Neural progenitor cell (in vitro differentiated cells): Measurements from ENCODE around the gene MYO9B. TPM values are rescaled to one million over a fixed set of nuclear protein-coding genes. Genes with fewer than 3 reads are reported as not detected.

Experiments used
- DNase-seq: peaks from one replicate; pipeline ENCODE4 v3.0.0-alpha.2; 2016; ENCODE audit warnings: low spot score
- H2AFZ ChIP-seq: fragments of 200-600 bp; sonication (generic); replicated peaks from 2 replicates; pipeline ENCODE4 v1.6.1; 2016; ENCODE audit warnings: antibody characterized with exemption
- H3F3A ChIP-seq: fragments of 200-600 bp; sonication (generic); 2 replicates; pipeline ENCODE4 v1.6.1; 2016; ENCODE audit warnings: antibody characterized with exemption, low read depth
- H3K27ac ChIP-seq: fragments of 200-600 bp; sonication (generic); 2 replicates; pipeline ENCODE4 v1.5.1; 2016; ENCODE audit warnings: mild to moderate bottlenecking
- H3K27me3 ChIP-seq: fragments of 200-600 bp; sonication (generic); 2 replicates; pipeline ENCODE4 v1.6.1; 2016; ENCODE audit warnings: mild to moderate bottlenecking, moderate library complexity
- H3K36me3 ChIP-seq: fragments of 200-600 bp; sonication (generic); 2 replicates; pipeline ENCODE4 v1.5.1; 2016
- H3K4me1 ChIP-seq: fragments of 200-600 bp; sonication (generic); 2 replicates; pipeline ENCODE4 v1.6.1; 2016; ENCODE audit warnings: mixed run types
- H3K4me2 ChIP-seq: fragments of 200-600 bp; sonication (generic); 2 replicates; pipeline ENCODE4 v1.6.1; 2016
- H3K4me3 ChIP-seq: fragments of 200-600 bp; sonication (generic); 2 replicates; pipeline ENCODE4 v1.5.1; 2016
- H3K79me2 ChIP-seq: fragments of 200-600 bp; sonication (generic); 2 replicates; pipeline ENCODE4 v1.6.1; 2016; ENCODE audit warnings: low read depth
- H3K9ac ChIP-seq: fragments of 200-600 bp; sonication (generic); 2 replicates; pipeline ENCODE4 v1.6.1; 2016
- H3K9me3 ChIP-seq: fragments of 200-600 bp; sonication (generic); 2 replicates; pipeline ENCODE4 v1.5.1; 2016; ENCODE audit warnings: low read depth
- H4K20me1 ChIP-seq: fragments of 200-600 bp; sonication (generic); 2 replicates; pipeline ENCODE4 v1.6.1; 2016; ENCODE audit warnings: low read depth
- H3K27ac Mint-ChIP-seq: 3 replicates; pipeline ENCODE4 v1.8.0; 2021; ENCODE audit warnings: mixed read lengths
- H3K27me3 Mint-ChIP-seq: 2 replicates; pipeline ENCODE4 v1.8.0; 2022; ENCODE audit warnings: low read depth, mild to moderate bottlenecking, inconsistent platforms, moderate library complexity, mixed read lengths; ENCODE audit not compliant: insufficient read depth
- H3K36me3 Mint-ChIP-seq: 3 replicates; pipeline ENCODE4 v1.8.0; 2021; ENCODE audit warnings: mixed read lengths
- H3K4me1 Mint-ChIP-seq: 3 replicates; pipeline ENCODE4 v1.8.0; 2021; ENCODE audit warnings: mixed read lengths
- H3K4me3 Mint-ChIP-seq: 3 replicates; pipeline ENCODE4 v1.8.0; 2021; ENCODE audit warnings: mild to moderate bottlenecking, moderate library complexity, mixed read lengths
- H3K9me3 Mint-ChIP-seq: 3 replicates; pipeline ENCODE4 v1.8.0; 2020; ENCODE audit warnings: mixed read lengths
- EZH2 ChIP-seq: fragments of 200-600 bp; sonication (generic); IDR thresholded peaks from 2 replicates; pipeline ENCODE4 v1.6.1; 2017; ENCODE audit warnings: antibody characterized with exemption, mild to moderate bottlenecking, moderate library complexity
- EZH2phosphoT487 ChIP-seq: fragments of 200-600 bp; sonication (generic); IDR thresholded peaks from 2 replicates; pipeline ENCODE4 v1.6.1; 2017; ENCODE audit warnings: antibody characterized with exemption
- total RNA-seq: library from RNA; depleted of rRNA; stranded (reverse); fragments of >200 nt; gene quantifications from 2 replicates; pipeline ENCODE4 v1.2.3, GENCODE V29; 2015; ENCODE audit warnings: low replicate concordance
- TF ChIP-seq, protein P1 (sequence below): fragments of 200-600 bp; sonication (generic); IDR thresholded peaks from 2 replicates; pipeline ENCODE4 v1.5.1; 2017; ENCODE audit warnings: antibody characterized with exemption, mild to moderate bottlenecking

The MYO9B gene
- total RNA-seq, 1 donor from 2014 or later, result 38.5 TPM

DNA sequence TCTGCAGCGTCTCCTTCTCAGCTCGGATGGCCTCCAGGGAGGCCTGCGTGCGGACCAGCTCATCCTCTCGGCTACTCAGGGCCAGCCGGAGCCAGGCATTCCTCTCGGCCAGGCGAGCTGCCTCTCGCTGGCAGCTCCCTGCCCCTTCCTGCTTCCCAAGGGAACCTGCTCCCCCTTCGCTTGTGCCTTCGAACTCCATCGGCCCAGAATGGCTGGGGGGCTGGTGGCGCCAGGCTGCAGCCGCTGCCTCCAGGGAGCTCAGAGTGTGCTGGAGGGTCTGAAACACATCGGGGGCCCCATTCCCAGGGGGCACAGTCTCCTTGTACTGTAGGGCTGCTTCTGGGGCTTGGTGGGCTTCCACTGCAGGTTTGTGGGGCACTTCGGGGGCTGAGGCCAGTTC, 187.0 kb downstream of the MYO9B start:
- Mint-ChIP-seq H3K4me1 (peaks cover 23% of the 10 kb centered on the region), H3K9me3 (no peaks in the 10 kb centered on the region), H3K27me3 (peaks cover 10% of the 10 kb centered on the region), H3K36me3 (no peaks in the 10 kb centered on the region), H3K4me3 (peak overlapping the region; percentile 33), H3K27ac (peak overlapping the region; percentile 82)
- Histone ChIP-seq H3K4me1 (no peaks in the 10 kb centered on the region), H3K4me2 (no peak overlapping the region), H3K27me3 (no peaks in the 10 kb centered on the region), H3K27ac (no peak overlapping the region), H3K4me3 (no peak overlapping the region), H2AFZ (no peak overlapping the region), H3K9me3 (no peaks in the 10 kb centered on the region), H3K36me3 (no peaks in the 10 kb centered on the region), H4K20me1 (no peaks in the 10 kb centered on the region), H3K79me2 (peaks cover 2% of the 10 kb centered on the region), H3F3A (peaks cover 20% of the 10 kb centered on the region), H3K9ac (no peak overlapping the region)
- no peak for DNase-seq
- no peak for TF ChIP-seq EZH2
- TF ChIP-seq, protein P1, sequence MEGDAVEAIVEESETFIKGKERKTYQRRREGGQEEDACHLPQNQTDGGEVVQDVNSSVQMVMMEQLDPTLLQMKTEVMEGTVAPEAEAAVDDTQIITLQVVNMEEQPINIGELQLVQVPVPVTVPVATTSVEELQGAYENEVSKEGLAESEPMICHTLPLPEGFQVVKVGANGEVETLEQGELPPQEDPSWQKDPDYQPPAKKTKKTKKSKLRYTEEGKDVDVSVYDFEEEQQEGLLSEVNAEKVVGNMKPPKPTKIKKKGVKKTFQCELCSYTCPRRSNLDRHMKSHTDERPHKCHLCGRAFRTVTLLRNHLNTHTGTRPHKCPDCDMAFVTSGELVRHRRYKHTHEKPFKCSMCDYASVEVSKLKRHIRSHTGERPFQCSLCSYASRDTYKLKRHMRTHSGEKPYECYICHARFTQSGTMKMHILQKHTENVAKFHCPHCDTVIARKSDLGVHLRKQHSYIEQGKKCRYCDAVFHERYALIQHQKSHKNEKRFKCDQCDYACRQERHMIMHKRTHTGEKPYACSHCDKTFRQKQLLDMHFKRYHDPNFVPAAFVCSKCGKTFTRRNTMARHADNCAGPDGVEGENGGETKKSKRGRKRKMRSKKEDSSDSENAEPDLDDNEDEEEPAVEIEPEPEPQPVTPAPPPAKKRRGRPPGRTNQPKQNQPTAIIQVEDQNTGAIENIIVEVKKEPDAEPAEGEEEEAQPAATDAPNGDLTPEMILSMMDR, result no peak
- TF ChIP-seq EZH2phosphoT487, result no peak

Other genes with a start within 250 kb of the MYO9B start
- gene SIN3B, start 246.4 kb upstream of the MYO9B start, total RNA-seq, result 21.2 and 36.4 TPM in 2 replicates
- 0.03 TPM in 1 of 2 replicates, not detected in the other for gene F2RL3, start 186.8 kb upstream of the MYO9B start, total RNA-seq
- gene CPAMD8, start 49.0 kb upstream of the MYO9B start, total RNA-seq, result 16.3 and 36.8 TPM in 2 replicates
- gene HAUS8, start 325 bp upstream of the MYO9B start, total RNA-seq, result 15.6 and 16.3 TPM in 2 replicates
- gene USE1, start 139.6 kb downstream of the MYO9B start, total RNA-seq, result 12.1 and 13.6 TPM in 2 replicates
- 4.6 and 7.7 TPM in 2 replicates for gene OCEL1, start 150.4 kb downstream of the MYO9B start, total RNA-seq
- 14.3 and 67.0 TPM in 2 replicates for gene NR2F6, start 170.1 kb downstream of the MYO9B start, total RNA-seq
- 0.28 and 1.1 TPM in 2 replicates for gene USHBP1, start 189.0 kb downstream of the MYO9B start, total RNA-seq
- 89.8 and 107 TPM in 2 replicates for gene BABAM1, start 191.7 kb downstream of the MYO9B start, total RNA-seq
- 2.3 and 3.3 TPM in 2 replicates for gene ANKLE1, start 206.1 kb downstream of the MYO9B start, total RNA-seq
- gene ABHD8, start 227.6 kb downstream of the MYO9B start, total RNA-seq, result 4.6 and 13.3 TPM in 2 replicates
- 25.9 and 38.8 TPM in 2 replicates for gene MRPL34, start 230.1 kb downstream of the MYO9B start, total RNA-seq
- 21.9 and 27.7 TPM in 2 replicates for gene DDA1, start 233.8 kb downstream of the MYO9B start, total RNA-seq